ENCODE data around the gene REPS1.

The REPS1 gene

GRCh38 chr6:138923561-138923960 is 64.5 kb downstream of the REPS1 start:
- no peak for DNase-seq

DNA sequence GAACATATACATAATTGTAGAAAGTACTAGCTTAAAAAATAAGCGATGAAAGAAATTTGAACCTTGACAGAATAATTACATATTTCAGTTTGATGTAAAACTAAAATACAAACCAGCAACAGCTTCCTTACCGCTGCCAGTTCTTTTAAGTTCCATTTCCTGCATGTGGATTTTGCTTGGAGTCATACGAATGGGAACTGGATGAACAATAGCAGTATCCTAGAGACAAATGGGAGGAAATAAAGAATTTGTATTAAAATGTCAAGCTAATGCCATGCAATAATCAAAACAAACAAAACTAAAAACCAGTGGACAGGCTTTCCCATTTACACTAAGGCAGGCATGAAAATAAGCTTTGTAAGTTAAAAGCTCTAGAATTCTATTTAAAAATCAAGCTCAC is 67.1 kb downstream of the REPS1 start:
- DNase-seq, result no peak

GRCh38 chr6:138914701-138915100 is 73.4 kb downstream of the REPS1 start:
- DNase-seq, result no peak

DNA sequence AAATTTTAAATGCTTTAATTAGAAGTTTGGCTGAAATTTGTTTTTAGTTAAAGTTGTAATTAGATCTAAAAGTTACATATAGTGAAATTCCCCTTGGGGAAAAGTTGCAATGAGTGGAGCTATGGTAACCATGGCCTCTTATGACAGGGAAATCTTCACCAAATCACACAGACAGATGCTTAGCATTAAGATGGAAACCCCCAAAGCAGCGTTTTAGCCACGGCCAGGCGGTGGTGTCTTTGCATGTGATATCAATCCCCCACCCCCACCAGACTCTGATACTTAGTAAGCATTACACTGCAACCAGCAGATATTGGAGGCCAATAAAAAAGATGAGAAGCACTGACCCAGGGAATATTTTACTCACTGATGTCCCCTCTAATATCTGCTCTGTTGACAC is 75.7 kb downstream of the REPS1 start:
- no peak for DNase-seq

DNA sequence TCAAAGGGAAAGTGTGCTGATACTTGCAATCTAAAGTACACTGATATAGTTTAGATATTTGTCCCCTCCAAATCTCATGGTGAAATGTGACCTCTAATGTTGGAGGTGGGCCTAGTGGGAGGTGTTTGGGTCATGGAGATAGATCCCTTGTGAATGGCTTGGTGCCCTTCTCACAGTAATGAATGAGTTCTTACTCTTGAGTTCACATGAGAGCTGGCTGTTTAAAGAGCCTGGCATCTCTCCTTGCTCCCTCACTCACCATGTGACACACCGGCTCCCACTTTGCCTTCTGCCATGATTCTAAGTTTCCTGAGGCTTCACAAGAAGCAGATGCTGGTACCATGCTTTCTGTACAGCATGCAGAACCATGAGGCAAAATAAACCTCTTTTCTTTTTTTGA is 78.1 kb downstream of the REPS1 start:
- no peak for DNase-seq

GRCh38 chr6:138909511-138909910 is 78.5 kb downstream of the REPS1 start:
- no peak for DNase-seq

DNA sequence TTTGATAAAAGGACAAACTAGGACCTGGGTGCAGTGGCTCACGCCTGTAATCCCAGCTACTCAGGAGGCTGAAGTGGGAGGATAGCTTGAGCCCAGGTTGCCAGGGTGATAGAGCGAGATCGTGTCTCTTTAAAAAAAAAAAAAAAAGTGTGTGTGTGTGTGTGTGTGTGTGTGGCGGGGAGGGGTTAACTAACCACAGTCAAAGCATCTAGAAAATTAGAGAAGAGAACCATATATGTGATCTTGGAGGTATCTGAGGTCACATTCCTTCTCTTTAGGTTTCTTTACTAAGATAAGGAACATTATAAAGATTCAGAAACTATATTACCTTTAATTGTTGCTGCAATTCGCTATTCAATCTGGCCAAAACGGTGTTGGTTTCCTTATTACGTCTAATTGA is 80.9 kb downstream of the REPS1 start:
- no peak for DNase-seq

DNA sequence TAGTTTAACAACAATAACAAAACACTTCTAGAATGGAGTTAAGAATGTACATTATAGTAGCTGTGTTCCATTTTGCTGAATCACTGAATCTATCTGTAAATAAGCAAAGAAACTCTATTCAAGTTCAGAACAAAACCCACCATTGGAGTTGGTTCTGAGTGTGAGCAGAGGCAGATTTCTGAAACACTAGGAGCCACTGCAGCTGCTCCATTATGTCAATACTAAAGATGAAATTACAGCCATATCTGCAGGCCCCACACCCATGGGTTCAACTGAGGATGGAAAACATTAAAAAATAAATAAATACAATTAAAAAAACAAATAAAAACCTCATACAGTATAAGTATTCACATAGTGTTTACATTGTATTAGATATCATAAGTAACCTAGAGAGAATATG is 91.0 kb downstream of the REPS1 start:
- DNase-seq, result no peak

GRCh38 chr6:138896104-138896756 is 91.8 kb downstream of the REPS1 start:
- DNase-seq, result no peak

GRCh38 chr6:138891255-138891986 is 96.6 kb downstream of the REPS1 start:
- no peak for DNase-seq

DNA sequence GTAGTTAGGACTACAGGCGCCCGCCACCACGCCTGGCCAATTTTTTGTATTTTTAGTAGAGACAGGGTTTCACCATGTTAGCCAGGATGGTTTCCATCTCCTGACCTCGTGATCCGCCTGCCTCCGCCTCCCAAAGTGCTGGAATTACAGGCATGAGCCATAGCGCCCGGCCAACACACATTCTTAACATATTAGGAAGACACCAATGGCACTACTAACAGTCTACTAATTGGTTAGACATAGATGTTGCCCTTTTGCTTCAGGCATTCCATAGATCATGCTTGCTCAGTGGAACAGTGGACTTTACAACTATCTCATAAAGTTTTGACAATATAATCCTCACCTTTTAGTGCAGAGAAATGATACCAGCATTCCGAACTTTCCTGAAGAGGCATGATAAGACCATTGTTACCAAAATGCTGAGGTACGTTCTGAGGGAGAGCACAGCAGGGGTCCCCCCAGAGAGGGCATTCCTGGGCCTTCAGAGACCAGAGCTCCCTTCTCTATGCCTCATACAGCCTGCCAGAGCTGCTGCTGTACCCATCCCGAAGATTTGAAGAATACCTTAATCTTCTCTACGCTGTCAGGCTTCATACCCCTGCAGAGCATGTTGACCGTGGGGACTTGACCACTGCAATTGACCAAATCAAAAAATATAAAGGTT is 102.8 kb downstream of the REPS1 start:
- no peak for DNase-seq

GRCh38 chr6:138882369-138883017 is 105.6 kb downstream of the REPS1 start:
- no peak for DNase-seq

DNA sequence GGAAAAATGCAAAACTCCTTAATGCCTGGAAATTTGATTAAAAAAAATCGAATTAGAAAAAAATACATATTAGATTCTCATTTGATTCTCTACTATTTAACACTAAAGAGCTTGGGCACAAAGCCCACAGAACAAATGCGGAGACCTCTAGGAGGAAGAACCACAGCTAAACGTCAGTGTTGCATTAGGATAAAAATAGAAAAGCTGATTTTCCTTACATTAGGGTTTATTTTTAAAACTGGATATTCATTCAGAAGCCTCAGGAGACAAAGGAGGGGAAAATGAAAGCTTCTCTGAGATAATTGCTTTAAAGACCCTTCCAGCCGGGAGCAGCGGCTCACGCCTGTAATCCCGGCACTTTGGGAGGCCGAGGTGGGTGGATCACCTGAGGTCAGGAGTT is 114.9 kb downstream of the REPS1 start:
- no peak for DNase-seq

- no peak for DNase-seq
These were observed 118.7 kb downstream of the REPS1 start for GRCh38 chr6:138869398-138869797.

- no peak for DNase-seq
These were observed 119.9 kb downstream of the REPS1 start for GRCh38 chr6:138868181-138868580.

DNA sequence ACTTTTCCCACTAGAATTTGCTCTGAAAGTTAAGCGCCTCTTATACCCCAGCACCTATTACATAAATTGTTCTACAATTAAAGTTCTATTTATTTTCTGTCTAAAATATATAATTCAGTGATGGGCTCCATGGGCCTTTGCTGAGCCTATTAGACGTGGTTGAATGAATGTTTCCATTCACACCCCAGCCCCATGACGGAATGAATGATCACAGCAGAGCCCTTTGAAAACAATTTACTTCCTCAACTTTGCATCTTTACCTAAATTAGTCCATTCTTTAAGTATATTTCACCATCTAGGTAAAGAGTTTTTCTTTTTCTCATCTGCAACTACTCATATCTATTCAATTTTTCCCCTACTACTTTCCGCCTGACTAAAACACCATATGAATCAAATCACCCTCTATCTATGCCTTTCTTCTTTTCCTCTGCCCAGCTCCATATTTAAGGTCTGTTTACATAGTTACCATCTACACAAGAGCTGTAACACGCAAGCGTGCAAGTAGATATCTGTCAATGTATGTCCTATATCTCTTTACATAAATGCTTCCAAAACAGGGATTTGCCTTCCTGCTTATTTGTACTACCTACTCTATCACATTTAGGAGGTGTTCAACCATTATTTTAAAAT is 122.5 kb downstream of the REPS1 start:
- no peak for DNase-seq

- no peak for DNase-seq
These were observed 123.6 kb downstream of the REPS1 start for GRCh38 chr6:138864343-138864890.

DNA sequence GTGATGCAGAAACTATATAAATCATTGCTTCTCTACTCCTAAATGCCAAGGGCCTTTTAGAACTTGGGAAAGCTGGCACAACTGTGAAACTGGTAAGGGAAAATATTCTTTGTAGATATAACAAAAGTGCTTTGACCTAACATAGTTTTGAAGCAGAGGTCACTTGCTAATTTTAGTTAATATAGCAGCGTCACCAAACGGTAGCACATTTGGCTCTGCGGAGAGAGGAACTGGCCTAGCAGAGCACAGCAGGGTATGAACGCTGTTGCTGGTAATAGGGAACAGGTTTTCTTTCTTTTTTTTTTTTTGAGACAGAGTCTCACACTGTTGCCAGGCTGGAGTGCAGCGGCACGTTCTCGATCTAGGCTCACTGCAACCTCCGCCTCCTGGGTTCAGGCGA is 124.7 kb downstream of the REPS1 start:
- DNase-seq, result no peak

- no peak for DNase-seq
These were observed 125.6 kb downstream of the REPS1 start for GRCh38 chr6:138862456-138862855.

DNA sequence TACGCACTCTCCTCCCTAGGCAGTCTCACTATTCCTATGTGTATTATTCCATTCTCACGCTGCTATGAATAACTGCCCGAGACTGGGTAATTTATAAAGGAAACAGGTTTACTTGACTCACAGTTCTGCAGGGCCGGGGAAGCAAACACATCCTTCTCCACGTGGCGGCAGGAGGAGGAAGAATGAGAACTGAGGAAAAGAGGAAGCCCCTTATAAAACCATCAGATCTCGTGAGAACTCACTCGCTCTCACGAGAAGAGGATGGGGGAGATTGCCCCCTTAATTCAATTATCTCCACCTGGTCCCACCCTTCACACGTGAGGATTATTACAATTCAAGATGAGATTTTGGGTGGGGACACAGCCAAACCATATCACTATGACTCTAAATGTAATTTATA is 130.3 kb downstream of the REPS1 start:
- DNase-seq, result no peak

- no peak for DNase-seq
These were observed 131.4 kb downstream of the REPS1 start for GRCh38 chr6:138856654-138857053.
